NCI-H2081 treated with DMSO at 0.1 percent for 48 hours (cell line): ENCODE results near the gene C17orf114.

ENCODE experiments used
- DNase-seq: peaks from one replicate; lab custom pipeline; 2025; lab: John Stamatoyannopoulos, UW

Gene C17orf114

DNA sequence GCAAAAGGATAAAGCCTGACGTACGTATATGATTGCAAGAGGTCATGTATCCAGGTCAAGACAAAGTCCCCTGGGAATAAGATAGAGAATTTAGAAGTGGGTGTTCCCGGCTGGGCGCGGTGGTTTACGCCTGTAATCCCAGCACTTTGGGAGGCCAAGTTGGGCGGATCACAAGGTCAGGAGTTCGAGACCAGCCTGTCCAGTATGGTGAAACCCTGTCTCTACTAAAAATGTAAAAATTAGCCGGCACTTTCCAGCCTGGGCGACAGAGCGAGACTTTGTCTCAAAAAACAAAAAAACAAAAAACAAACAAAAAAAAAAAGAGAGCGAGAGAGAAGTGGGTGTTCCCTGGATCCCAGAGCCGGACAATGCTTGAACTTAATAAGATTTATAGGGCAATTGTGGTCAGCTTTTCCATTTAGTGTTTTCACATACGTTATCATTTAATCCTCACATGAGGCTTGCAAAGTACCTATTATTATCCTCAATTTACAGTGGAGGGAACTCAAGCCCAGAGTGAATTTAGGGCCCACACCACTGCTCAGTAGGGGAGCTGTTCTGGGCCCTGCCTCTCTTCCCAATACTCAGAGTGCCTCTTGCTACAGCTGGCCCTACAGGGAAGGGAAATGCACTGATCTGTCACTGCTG lies 13.8 kb downstream of the C17orf114 start:
- DNase-seq = no peak

DNA sequence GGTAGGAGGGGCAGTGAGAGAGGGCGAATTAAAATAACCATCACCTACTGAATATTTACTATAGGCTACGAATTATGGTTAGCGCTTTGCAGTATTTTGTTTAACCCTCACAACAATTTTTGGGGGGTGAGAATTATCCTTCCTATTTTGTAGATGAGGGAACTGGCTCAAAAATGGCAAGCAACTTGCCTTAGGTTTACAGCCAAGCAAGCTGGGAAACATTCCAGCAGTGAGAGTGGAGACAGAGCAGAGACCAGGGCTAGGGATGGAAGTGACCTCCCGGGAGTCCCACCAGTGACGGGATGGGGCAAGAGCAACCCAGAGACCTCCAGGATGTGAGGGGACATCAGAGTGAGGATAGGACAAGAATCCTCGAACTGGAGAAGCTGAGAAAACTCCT lies 15.6 kb downstream of the C17orf114 start:
- DNase-seq = no peak

DNA sequence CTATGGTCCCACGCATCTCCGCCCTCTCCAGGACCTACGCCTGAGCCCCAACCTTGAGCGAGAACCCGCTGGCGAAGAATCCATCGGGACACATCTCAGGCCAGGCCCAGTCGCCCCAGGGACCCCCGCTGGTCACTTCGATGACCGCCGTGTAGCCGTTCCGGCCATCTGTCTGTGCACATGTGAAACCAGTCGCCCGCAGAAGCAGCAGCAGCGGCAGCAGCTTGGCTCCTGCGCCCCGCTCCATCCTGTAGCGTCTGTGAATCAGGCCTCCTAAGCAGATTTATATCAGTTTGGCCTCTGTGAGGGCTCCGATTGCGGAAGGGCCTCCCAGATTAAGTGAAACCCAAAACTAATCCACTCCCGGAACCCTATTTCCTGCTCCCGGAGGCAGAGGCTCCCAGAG lies 16.0 kb downstream of the C17orf114 start, which contains the start of gene VMO1:
Gene VMO1, minus strand, starts transcription at position 259 of the 406 bp plus-strand sequence. Its CDS starts 12 bp downstream, at position 247.
- no peak for DNase-seq

- no peak for DNase-seq
Observed at GRCh38 chr17:4785311-4786105, 16.6 kb downstream of the C17orf114 start.

DNA sequence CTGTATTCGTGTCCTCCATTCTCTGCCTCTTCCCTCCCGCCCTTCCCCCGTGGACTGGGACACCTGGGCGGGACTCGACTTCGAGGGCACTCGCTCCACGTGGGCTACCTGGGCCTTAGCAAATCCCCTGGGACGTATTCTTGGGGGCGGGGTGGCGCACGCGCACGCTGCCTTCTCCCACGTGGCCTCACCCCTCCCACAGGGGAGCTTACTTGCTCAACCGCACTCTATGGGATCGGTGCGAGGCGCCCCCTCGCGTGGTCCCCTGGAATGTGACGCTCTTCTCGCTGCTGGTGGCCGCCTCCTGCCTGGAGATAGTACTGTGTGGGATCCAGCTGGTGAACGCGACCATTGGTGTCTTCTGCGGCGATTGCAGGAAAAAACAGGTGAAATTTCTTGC lies 19.5 kb downstream of the C17orf114 start:
- DNase-seq = no peak

DNA sequence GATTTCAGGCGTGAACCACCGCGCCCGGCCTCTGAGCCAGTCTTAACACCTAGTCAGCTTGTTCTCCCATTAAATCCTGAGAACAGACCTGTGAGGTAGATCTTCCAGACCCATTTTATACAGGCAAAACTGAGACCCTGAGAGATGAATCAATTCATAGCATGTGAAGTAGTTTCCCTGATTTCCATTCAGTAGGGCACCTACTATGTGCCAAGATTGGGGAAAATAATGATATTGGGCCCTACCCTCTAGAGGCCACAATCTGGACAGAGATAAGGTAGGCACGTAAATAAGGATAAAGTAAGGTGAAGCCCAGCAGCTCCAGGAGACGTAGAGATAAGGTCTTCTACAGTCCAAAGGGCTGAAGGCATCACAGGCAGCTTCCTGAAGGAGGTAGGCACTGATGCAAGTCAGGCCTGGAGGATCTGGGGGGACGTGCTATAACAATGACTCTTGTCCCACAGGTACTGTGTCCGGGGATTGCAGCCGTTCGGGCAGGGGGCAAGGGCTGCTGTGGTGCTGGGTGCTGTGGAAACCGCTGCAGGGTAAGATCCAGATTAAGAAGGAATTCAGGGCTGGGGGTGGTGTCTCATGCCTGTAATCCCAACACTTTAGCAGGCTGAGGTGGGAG lies 21.7 kb downstream of the C17orf114 start:
- DNase-seq = no peak

DNA sequence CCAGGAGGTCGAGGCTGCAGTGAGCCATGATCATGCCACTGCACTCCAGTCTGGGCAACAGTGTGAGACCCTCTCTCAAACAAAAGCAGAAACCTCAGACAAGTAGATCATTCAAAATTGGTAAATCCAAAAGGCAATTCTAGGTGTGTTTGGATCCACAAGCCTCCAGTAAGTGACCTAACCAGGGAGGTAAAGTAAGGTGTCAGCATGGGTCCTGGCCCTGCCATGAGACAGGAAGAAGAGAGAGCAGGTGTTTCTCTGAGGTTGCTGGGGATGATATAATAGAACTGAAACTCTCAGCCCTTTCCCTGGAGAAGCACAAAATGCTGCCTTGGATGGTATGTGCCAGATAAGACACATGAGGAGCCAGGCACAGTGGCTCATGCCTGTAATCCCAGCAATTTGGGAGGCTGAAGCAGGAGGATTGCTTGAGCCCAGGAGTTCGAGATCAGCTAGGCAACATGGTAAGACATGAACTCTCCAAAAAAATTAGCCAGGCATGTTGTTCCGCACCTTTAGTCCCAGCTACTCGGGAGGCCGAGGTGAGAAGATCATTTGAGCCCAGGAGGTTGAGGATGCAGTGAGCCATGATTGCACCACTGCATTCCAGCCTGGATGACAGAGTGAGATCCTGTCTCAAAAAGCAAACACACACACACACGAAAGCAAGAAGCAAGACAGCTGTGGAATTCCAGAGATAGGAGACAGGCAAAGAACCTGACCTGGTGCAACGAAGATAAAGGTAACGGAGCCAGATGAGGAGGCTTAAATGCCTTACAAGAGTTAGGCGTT lies 24.0 kb downstream of the C17orf114 start:
- no peak for DNase-seq

DNA sequence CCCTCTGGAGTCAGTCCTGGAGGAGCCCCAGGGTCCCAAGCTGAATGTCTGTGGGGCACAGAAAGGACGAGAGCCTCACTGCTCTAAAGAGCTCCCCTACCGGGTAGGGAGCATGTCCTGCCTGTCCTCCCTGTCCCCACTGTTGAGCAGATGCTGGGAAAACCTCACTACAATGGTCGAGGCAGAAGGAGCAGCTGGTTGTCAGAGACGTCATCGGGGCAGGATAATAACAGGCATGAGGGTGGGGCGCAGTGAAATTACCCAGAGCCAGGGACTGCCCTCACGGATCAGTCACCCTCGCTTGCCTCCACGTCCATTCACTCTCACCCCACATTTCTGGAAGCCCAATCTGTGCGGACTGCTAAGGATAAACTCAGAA lies 29.9 kb downstream of the C17orf114 start:
- no peak for DNase-seq

DNA sequence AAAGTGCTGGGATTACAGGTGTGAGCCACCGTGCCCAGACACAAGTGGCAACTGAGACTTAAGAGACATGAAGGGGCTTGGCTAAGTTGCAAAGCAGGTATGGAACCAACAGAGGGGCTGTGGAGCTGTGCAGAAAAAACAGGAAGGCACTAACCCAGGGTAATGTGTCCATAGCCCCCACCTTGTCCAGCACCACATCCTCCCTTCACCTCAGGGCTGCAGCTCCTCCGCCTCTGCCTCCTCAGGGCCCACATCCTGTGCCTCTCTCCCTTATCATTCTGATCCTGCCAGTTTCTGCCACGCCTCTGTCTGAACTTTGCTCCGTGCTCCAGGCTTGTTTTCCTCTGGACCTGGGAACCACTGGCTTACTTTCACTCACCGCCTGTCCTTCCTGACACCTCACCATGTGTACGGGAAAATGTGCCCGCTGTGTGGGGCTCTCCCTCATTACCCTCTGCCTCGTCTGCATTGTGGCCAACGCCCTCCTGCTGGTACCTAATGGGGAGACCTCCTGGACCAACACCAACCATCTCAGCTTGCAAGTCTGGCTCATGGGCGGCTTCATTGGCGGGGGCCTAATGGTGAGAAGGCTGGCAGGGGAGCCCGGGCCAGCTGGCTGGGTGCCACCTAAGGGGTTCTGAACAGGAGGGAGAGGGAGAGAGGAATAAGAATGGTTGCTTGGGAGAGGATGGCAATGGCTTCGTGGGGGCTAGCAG lies 30.5 kb downstream of the C17orf114 start, which contains the start of gene TM4SF5:
Gene TM4SF5, plus strand, starts transcription at position 368 of the 716 bp plus-strand sequence. Its CDS starts 37 bp downstream, at position 405.
- no peak for DNase-seq

- DNase-seq = no peak
Observed at GRCh38 chr17:4769628-4770027, 32.5 kb downstream of the C17orf114 start.

- no peak for DNase-seq
Observed at GRCh38 chr17:4768298-4768697, 33.8 kb downstream of the C17orf114 start.

DNA sequence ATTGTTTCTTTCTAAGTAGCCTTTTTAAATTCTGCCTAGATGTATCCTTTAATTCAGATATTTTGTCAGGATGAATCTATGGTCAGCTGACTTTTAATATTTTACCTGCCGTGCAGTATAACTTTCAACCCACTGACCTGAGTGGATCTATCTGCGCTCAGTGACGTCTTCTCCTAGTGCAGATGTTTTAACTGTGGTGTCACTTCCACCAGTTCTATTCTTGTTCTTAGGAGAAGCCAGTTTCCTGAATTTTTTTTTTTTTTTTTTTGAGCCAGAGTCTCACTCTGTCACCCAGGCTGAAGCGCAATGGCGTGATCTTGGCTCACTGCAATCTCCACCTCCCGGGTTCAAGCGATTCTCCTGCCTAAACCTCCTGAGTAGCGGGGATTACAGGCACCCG lies 35.4 kb downstream of the C17orf114 start:
- no peak for DNase-seq

DNA sequence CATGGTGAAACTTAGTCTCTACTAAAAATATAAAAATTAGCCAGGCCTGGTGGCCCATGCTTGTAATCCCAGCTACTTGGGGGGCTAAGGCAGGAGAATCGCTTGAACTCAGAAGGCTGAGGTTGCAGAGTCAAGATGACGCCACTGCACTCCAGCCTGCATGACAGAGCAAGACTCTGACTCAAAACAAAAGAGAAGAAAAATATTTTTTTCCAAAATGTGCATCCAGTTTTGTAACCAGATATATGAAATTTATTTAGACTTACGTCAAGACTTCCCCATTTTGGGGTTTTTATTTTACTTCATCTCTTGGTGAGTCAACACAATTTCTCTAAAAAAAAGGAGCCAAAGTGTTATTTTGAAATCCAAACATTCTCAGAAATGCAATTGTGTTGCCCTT lies 35.9 kb downstream of the C17orf114 start:
- DNase-seq = no peak

DNA sequence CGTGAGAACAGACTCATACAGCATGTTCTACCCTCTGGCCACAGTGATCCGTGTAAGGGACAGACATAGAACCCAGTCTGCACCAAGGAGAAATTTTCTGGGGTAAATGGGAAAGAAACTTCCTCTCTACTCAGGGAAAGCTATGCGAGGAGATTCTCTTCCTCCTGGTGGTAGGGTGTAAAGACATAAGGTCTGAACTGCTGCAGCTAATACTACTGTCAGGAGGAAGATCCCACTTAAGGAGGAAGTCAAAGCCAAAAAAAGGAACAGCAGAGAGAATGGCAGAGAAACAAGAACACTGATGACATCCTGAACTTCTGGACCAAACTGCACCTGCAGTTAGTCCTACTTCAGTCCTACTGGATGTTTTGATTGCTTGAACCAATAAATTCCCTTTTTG lies 37.5 kb downstream of the C17orf114 start:
- no peak for DNase-seq

DNA sequence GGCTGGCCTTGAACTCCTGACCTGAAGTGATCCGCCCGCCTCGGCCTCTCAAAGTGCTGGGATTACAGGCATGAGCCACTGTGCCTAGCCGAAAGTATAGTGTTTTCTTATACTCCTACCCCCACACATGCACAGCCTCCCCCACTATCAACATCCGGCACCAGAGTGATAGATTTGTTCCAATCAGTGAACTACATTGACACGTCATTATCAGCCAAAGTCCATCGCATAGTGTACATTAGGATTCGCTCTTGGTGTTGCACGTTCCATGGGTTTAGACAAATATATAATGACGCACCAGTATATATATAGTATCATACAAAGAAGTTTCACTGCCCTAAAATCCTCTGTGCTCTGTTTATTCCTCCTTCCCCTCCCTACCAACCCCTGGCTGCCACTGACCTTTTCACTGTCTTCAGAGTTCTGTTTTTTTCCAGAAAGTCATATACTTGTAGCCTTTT lies 42.3 kb downstream of the C17orf114 start:
- DNase-seq = no peak

DNA sequence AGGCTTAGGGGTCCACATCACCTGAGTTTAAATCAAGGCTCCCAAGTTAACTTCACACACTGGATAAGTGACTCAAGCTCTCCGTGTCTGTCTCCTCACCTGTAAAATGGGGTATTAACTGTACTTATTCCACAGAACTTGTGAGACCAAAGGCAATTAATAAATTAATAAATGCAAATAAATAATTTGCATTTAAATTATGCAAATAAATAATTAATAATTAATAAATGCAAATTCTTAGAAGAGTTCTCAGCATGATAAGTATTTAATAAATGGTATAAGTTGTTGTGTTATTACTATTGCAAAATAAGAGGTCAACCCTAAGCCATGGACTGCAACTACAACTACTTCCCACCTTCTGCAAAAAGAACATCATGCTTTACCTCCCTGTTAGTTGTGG lies 48.7 kb downstream of the C17orf114 start:
- DNase-seq = no peak

GRCh38 chr17:4751932-4752331 lies 50.2 kb downstream of the C17orf114 start:
- no peak for DNase-seq
